CD4-positive, alpha-beta T cell (primary cell): Measurements from ENCODE around the gene AGPAT3. TPM values are rescaled to one million over a fixed set of nuclear protein-coding genes. Genes with fewer than 3 reads are reported as not detected.

Experiments
- ATAC-seq: fragments of 200-7000 bp; cut with Tn5 transposase; one replicate; pipeline ENCODE4 v1.10.0; 2022; ENCODE audit warnings: mild to moderate bottlenecking; ENCODE audit not compliant: poor library complexity
- CTCF ChIA-PET: fragments of 350-600 bp; sonication (Branson Sonifier 250); formaldehyde crosslinking; loops from one replicate; lab custom pipeline; 2021; ENCODE audit warnings: antibody characterized with exemption, inconsistent platforms; lab: Charles Lee
- POLR2A ChIA-PET: fragments of 350-600 bp; sonication (Branson Sonifier 250); formaldehyde crosslinking; loops from one replicate; lab custom pipeline; 2021; ENCODE audit warnings: antibody characterized with exemption, inconsistent platforms; lab: Charles Lee
- DNase-seq, 14 experiments: peaks; one replicate each; pipeline ENCODE4 v3.0.0-alpha.2; 2013 to 2020; ENCODE audit warnings: mixed read lengths in 2 of 14
- H3K27ac ChIP-seq, 2 donors: one replicate each; pipeline versions ENCODE4 v1.5.1 to v1.7.0; 2013; ENCODE audit warnings: low read length in 2 of 2, low read depth in 1 of 2, mild to moderate bottlenecking in 1 of 2
- H3K27me3 ChIP-seq, 2 experiments: 1 replicate in 1 of 2; 2 replicates in 1 of 2; pipeline versions ENCODE4 v1.6.1 to v1.7.0; 2013; ENCODE audit warnings: low read length in 2 of 2, control low read depth in 1 of 2, mild to moderate bottlenecking in 1 of 2, moderate library complexity in 1 of 2; ENCODE audit not compliant: insufficient read depth in 2 of 2, control insufficient read depth in 1 of 2
- H3K36me3 ChIP-seq: one replicate; pipeline ENCODE4 v1.6.1; 2013; ENCODE audit warnings: low read length, control low read depth; ENCODE audit not compliant: insufficient read depth
- H3K4me1 ChIP-seq: one replicate; pipeline ENCODE4 v1.6.1; 2013; ENCODE audit warnings: low read length, control low read depth; ENCODE audit not compliant: insufficient read depth
- H3K4me3 ChIP-seq: one replicate; pipeline ENCODE4 v1.5.1; 2013; ENCODE audit warnings: mild to moderate bottlenecking, low read length, moderate library complexity
- H3K9me3 ChIP-seq, 2 experiments: 1 replicate in 1 of 2; 2 replicates in 1 of 2; pipeline versions ENCODE4 v1.6.1 to v1.7.0; 2013; ENCODE audit warnings: low read length in 2 of 2, mild to moderate bottlenecking in 2 of 2, control low read depth in 1 of 2, moderate library complexity in 1 of 2; ENCODE audit not compliant: control insufficient read depth in 1 of 2, insufficient read depth in 1 of 2
- H3K27ac Mint-ChIP-seq: one replicate; pipeline ENCODE4 v1.8.0; 2020; ENCODE audit warnings: mixed read lengths
- H3K27me3 Mint-ChIP-seq: one replicate; pipeline ENCODE4 v1.8.0; 2021; ENCODE audit warnings: mixed read lengths
- H3K36me3 Mint-ChIP-seq: one replicate; pipeline ENCODE4 v1.8.0; 2021; ENCODE audit warnings: low read depth, mixed read lengths
- H3K4me1 Mint-ChIP-seq: one replicate; pipeline ENCODE4 v1.8.0; 2021; ENCODE audit warnings: low read depth, mixed read lengths
- H3K4me3 Mint-ChIP-seq: one replicate; pipeline ENCODE4 v1.8.0; 2020; ENCODE audit warnings: mild to moderate bottlenecking, mixed read lengths
- H3K9me3 Mint-ChIP-seq: one replicate; pipeline ENCODE4 v1.8.0; 2020; ENCODE audit warnings: mixed read lengths
- CTCF ChIP-seq: fragments of 200-600 bp; IDR thresholded peaks from one replicate; pipeline ENCODE4 v1.8.0; 2022; ENCODE audit warnings: antibody characterized with exemption, mild to moderate bottlenecking
- intact Hi-C, 2 experiments: fragments of 100-400 bp; cut with DNase I in 1 of 2; cut with micrococcal nuclease in 1 of 2; formaldehyde crosslinking; loops; one replicate each; pipeline versions ENCODE4 v1.15.1 to v1.9.0; 2023 to 2025; cut with DNase I, micrococcal nuclease
- total RNA-seq, 174 experiments: library from RNA in 2 of 174; stranded (reverse) in 2 of 174; gene quantifications; one replicate each; pipeline ENCODE4 v1.2.3 and lab custom pipeline; 2021 to 2026

The AGPAT3 gene
- total RNA-seq, 2 experiments from 2014 or later = 40.8 to 43.4 TPM

DNA sequence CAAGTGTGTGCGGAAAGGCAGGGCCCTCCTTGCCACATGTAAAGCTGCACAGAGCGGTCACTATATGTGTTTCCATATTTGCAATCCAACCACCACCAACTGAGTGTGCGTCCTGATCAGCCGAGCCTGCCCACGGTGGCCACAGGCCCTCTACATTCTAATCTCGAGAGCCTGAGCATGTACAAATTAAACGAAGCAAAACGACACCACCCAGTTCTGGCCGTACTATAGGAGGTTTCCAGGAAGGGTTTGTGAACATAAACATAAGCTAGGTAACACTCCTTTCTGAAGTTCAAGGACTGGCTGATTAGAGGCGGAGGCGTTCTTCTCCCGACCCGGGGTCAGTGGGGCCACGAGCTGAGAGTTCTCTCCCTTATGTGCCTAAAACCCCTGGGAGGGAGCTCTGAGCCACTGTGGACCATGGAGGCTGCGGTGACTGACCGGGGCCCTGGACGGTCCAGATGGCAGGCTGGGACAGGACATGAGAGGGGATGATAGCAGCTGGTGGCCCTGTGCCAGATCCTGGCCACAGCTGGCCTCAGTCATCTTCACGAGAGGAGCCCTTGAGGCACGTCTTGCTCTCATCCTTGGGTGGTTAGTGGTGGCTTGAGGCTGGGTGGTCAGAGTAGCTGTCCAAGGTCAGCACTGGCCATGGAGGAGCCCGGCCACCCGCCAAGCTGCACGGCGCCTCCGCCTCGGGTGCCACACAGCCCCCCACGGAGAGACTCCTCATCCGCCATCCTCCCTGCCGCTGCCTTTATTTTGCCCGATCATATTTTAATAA lies 108.0 kb downstream of the AGPAT3 start:
- ChIA-PET CTCF (no interaction called here), POLR2A (interaction anchor here (0.6 kb wide), 1 partner anchor 26 kb away, joined by 5 read pairs; no protein-coding TSS in a partner anchor)
- DNase-seq (no peak), ATAC-seq (no peak)
- Mint-ChIP-seq H3K9me3 (no peaks in the 10 kb centered on the region), H3K27me3 (no peaks in the 10 kb centered on the region), H3K36me3 (peaks cover 50% of the 10 kb centered on the region), H3K4me3 (no peak overlapping the region), H3K4me1 (peaks cover 10% of the 10 kb centered on the region), H3K27ac (no peak overlapping the region)
- Histone ChIP-seq H3K4me1 (peaks cover 5% of the 10 kb centered on the region), H3K27me3 (no peaks in the 10 kb centered on the region), H3K36me3 (peaks cover 53% of the 10 kb centered on the region), H3K27ac (no peak overlapping the region), H3K4me3 (no peak overlapping the region), H3K9me3 (no peaks in the 10 kb centered on the region)
- no peak for TF ChIP-seq CTCF
- intact Hi-C loops = no loop called here

DNA sequence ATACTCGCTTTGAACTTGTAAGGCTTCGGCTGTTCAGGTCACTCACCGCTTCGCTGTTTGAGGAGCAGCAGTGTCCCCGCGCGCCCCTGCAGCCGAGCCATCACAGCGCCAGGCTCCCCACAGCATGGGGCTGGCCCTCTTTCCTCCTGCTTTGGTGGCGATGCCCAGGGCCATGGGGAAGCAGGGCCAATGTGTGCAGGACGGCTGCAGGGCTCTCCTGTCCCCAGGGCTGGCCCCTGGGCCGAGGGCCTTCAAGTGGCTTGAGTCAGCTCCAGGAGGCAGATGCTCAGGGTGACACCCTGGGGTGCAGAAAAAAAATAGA lies 108.6 kb downstream of the AGPAT3 start:
- H3K9me3 Mint-ChIP-seq = no peaks in the 10 kb centered on the region
- TF ChIP-seq CTCF = no peak
- ChIA-PET CTCF (no interaction called here), POLR2A (no interaction called here)
- Histone ChIP-seq H3K4me3 (no peak overlapping the region), H3K4me1 (peaks cover 5% of the 10 kb centered on the region), H3K27ac (no peak overlapping the region), H3K9me3 (no peaks in the 10 kb centered on the region), H3K27me3 (no peaks in the 10 kb centered on the region), H3K36me3 (peaks cover 50% of the 10 kb centered on the region)
- H3K27ac Mint-ChIP-seq = no peak overlapping the region
- H3K36me3 Mint-ChIP-seq = peaks cover 55% of the 10 kb centered on the region
- no peaks in the 10 kb centered on the region for H3K27me3 Mint-ChIP-seq
- H3K4me1 Mint-ChIP-seq = peaks cover 10% of the 10 kb centered on the region
- ATAC-seq = no peak
- intact Hi-C loops = no loop called here
- no peak for DNase-seq
- no peak overlapping the region for H3K4me3 Mint-ChIP-seq

- Histone ChIP-seq H3K9me3 (no peaks in the 10 kb centered on the region), H3K27ac (no peak overlapping the region), H3K4me3 (no peak overlapping the region), H3K4me1 (peaks cover 5% of the 10 kb centered on the region), H3K27me3 (no peaks in the 10 kb centered on the region), H3K36me3 (peaks cover 39% of the 10 kb centered on the region)
- CTCF ChIA-PET = interaction anchor here (0.5 to 1.6 kb wide), 18 partner anchors 10 to 853 kb away, joined by 3 to 24 read pairs (median 3); no protein-coding TSS in a partner anchor
- POLR2A ChIA-PET = interaction anchor here (1.1 to 1.6 kb wide), 2 partner anchors 57 to 164 kb away, joined by 3 to 4 read pairs; no protein-coding TSS in a partner anchor
- H3K36me3 Mint-ChIP-seq = peaks cover 66% of the 10 kb centered on the region
- peak overlapping the region; percentile 80 for H3K27ac Mint-ChIP-seq
- DNase-seq (peak in 1 of 14 experiments; percentile 13), ATAC-seq (peak; percentile 41)
- no peaks in the 10 kb centered on the region for H3K27me3 Mint-ChIP-seq
- H3K9me3 Mint-ChIP-seq = no peaks in the 10 kb centered on the region
- H3K4me3 Mint-ChIP-seq = no peak overlapping the region
- intact Hi-C loops = loop anchor here (1.0 kb wide), 2 partner anchors 36 to 165 kb away; no protein-coding TSS in a partner anchor
- TF ChIP-seq CTCF = no peak
- H3K4me1 Mint-ChIP-seq = peaks cover 10% of the 10 kb centered on the region
Observed at GRCh38 chr21:43974791-43975468, 109.9 kb downstream of the AGPAT3 start.
